ENCODE measurements around the gene TMEM217.
"Not testable (repeated sequence)": the region's sequence is repeated elsewhere in the genome, so short reads cannot be mapped to it uniquely, and the experiment has no call there.

The TMEM217 gene

GRCh38 chr6:37257634-37258404 is at the start of gene TMEM217, which contains the start of gene TBC1D22B:
Gene TMEM217, minus strand, starts transcription at chr6:37258144. Its CDS starts 39,114 bp downstream, at chr6:37219030.
Gene TBC1D22B, plus strand, starts transcription at chr6:37257772. Its CDS starts 146 bp downstream, at chr6:37257918.
- DNase-seq (ENCODE audit: low read depth in 2 of 2), result peak; percentile 89 to 92

DNA sequence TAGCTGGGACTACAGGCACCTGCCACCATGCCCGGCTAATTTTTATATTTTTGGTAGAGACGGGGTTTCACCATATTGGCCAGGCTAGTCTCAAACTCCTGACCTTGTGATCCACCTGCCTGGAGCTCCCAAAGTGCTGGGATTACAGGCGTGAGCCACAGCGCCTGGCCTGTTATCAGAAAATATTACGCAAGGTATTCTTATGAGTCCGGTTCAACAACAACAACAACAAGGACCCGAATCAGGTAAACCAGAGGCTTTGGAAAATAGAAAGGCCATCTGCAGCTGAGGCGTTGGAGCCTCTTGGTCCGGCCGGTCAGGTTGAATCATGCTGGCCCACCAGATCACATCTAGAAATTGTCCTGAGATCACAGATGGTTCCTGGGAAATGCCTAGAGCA is 49.5 kb upstream of the TMEM217 start:
- not testable (repeated sequence) for DNase-seq (ENCODE audit: low read depth in 2 of 2)

- DNase-seq (ENCODE audit: low read depth in 2 of 2), result no peak
These were observed 48.8 kb upstream of the TMEM217 start for GRCh38 chr6:37306624-37307222.

DNA sequence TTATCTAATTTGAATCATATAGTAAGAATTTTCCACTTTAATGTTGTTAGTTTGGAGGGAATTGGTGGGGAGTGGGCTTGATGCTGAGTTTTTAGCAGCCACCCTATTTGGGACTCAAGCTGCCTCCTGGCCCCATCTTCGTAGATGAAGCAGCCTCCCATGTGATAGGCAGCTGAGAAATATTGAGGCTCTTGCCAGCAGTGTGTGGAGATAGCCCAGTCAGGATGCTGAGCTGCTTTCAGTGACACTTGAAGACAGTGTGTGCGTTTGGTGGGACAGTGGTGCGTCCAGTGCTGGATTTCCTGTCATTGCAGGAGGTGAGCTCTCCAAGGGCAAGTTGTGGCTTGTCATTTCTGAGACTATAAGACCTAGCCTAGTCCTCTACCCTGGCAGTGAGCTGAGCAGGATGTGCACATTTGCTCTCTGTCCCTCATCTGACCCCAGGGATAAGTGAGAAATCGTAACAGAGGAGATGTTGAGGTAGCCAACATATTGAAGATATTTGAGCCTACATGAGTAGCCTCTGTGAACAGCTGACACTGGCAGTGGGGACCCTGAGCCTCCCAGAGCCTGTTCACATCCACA is 48.0 kb upstream of the TMEM217 start:
- no peak for DNase-seq (ENCODE audit: low read depth in 2 of 2)

- no peak for DNase-seq (ENCODE audit: low read depth in 2 of 2)
These were observed 46.8 kb upstream of the TMEM217 start for GRCh38 chr6:37304766-37305165.

- DNase-seq (ENCODE audit: low read depth in 2 of 2), result no peak
These were observed 46.1 kb upstream of the TMEM217 start for GRCh38 chr6:37303891-37304503.

DNA sequence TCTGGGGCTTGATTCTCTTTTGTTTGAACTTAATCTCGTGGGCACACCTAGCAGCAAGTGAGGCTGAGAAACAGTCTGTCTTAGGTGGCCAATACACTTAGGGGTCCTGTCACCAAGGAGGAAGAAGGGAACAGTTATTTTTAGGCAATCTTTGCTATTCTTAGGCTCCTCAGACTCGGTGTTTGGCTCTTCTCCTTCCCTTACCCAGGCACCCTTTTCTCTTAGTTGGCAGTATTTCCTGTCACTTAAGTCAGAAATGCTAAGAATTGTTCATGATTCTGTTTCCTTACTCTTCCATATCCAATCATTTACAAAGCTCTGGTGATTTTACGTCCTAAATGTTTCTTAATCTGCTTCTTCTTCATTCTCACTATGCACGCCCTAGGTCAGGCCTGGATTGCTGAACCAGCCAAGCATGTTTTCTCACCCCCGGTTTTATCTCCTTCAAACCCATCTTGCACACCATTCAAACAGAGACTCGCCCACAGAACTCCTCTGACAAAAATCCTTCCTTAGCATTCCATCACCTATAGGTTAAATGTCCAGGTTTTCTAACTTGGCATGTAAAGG is 45.2 kb upstream of the TMEM217 start:
- no peak for DNase-seq (ENCODE audit: low read depth in 2 of 2)

DNA sequence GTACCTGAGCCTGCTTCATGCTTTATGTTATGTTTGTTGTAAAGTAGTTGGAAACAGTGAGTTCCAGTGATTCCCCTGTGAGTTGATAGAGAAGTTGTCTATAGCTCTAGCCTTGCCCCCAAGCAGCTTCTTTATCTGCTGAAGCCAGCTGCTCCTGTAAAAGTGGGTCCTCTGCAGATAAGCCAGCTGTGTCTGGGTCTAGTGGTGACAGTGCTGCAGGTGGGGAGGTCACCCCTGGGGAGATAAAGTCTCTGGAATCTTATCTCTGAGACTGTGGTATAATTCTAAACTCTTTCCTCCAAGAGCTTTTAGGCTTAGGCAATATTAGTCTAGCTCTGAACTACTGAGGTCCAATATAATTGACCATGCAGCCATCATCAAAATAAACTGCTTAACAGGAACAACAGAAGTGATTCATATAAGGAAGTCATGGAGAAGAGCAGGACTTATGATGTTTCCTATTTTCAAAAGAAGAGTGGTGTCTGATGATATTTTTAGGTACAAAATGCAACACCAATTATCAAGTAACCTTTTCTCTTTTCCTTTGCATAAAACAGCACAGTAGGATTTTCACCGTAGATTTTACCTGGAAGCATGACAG is 44.2 kb upstream of the TMEM217 start:
- DNase-seq (ENCODE audit: low read depth in 2 of 2), result no peak

DNA sequence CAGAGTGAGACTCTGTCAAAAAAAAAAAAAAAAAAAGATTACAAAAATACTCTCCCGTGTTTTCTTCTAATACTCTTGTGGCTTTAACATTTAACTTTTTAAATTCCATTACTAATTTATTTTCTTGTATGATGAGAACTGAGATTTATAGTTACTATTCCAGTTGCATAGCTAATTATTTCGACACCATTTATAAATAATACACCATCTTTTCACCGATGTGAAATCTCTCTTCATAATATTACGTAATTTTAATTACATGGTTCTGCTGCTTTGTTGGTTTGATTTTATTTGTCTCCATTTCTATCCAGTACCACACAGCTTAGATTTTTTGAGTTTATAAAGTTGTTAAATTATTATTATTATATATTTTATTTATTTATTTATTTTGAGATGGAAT is 42.0 kb upstream of the TMEM217 start:
- DNase-seq (ENCODE audit: low read depth in 2 of 2), result no peak

DNA sequence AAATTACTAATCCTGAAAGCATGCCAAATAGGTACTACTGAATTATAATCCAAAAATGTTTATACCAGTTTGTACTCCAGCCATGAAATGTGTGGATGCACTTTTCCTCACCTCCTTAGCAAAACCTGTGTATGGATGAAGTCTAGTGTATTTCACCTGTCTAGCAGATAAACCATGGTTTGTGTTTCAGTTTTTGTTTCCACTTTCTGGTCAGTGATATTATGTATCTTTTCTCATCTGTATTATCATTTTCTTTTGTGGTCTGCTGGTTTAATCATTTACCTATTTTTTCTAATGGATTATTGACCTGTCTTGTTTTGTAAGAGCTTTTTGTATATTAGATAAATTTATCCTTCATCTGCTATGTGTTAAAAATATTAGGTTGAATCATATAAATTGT is 41.0 kb upstream of the TMEM217 start:
- no peak for DNase-seq (ENCODE audit: low read depth in 2 of 2)

- DNase-seq (ENCODE audit: low read depth in 2 of 2), result not testable (repeated sequence)
These were observed 39.7 kb upstream of the TMEM217 start for GRCh38 chr6:37297637-37298036.

DNA sequence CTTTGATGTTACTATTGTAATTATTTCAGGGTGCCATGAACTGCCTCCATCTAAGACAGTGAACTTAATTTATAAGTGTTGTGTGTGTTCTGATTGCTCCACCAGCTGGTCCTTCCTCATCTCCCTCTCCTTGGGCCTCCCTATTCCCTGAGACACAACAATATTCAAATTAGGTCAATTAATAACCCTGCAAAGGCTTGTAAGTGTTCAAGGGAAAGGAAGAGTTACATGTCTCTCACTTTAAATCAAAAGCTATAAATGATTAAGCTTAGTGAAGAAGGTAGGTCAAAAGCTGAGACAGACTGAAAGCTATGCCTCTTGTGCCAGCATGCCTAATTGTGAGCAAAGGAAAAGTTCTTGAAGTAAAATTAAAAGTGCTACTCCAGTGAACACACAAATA is 35.5 kb upstream of the TMEM217 start:
- no peak for DNase-seq (ENCODE audit: low read depth in 2 of 2)

DNA sequence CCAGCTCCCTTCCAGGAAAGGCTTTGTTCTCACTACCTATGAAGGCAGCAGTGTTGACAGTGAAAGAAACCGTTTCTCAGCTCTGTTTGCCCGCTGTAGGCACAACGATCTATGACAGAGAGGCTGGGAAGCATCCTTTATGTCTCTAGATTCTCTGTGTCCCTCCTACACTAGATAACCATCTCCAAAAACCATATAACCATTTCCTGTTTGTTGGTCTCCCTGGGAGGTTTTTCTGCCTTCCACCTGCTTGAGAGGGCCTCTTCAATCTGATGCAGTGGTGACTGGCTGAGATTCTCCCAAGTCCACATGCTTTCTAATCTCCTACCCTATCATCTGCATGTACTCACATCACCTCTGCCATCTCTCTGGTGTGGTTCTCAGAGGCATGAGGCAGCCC is 32.0 kb upstream of the TMEM217 start:
- DNase-seq (ENCODE audit: low read depth in 2 of 2), result no peak

DNA sequence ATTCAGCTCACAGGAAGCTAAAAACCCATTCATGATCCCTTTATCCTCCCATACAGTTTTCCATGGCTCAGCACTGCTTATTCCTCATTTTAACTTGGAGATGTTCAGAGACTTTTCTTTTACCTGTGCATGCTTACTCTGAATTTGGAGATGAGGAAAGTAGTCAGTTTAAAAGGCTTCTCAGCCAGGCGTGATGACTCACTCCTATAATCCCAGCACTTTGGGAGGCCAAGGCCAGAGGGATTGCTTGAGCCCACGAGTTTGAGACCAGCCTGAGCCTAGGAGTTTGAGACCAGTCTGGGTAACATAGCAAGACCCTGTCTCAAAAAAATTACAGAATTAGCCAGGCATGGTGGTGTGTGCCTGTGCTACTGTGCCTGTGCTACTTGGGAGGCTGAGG is 30.3 kb upstream of the TMEM217 start:
- DNase-seq (ENCODE audit: low read depth in 2 of 2), result no peak

- DNase-seq (ENCODE audit: low read depth in 2 of 2), result no peak
These were observed 29.7 kb upstream of the TMEM217 start for GRCh38 chr6:37287519-37288157.

GRCh38 chr6:37285861-37286311 is 27.9 kb upstream of the TMEM217 start:
- DNase-seq (ENCODE audit: low read depth in 2 of 2), result no peak

GRCh38 chr6:37284781-37285180 is 26.8 kb upstream of the TMEM217 start:
- no peak for DNase-seq (ENCODE audit: low read depth in 2 of 2)

GRCh38 chr6:37283671-37284151 is 25.8 kb upstream of the TMEM217 start:
- no peak for DNase-seq (ENCODE audit: low read depth in 2 of 2)

- DNase-seq (ENCODE audit: low read depth in 2 of 2), result no peak
These were observed 25.3 kb upstream of the TMEM217 start for GRCh38 chr6:37283268-37283667.

DNA sequence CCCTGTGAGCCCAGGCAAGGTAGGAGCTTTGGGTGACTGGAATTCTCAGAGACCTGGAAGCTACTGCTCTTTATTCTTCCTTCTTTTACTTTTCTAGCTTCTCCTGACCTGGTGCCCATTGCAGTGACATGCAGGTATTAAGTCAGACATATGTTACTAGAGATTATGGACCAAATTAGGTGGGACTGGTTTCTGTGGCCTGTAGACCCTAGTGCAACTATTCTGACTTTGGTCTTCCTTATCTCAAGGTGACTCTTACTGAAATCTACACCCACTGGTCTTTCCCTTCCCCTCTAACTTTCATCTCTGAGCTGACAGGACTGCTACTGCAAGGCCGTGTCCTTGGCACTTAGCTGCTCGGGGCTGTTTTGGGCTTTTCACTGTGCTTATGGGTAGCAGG is 24.4 kb upstream of the TMEM217 start:
- no peak for DNase-seq (ENCODE audit: low read depth in 2 of 2)
